ENCODE measurements around the gene FLT3.
"Not testable (repeated sequence)": the region's sequence is repeated elsewhere in the genome, so short reads cannot be mapped to it uniquely, and the experiment has no call there.

FLT3 gene

GRCh38 chr13:28099396-28100149 is 803 bp downstream of the FLT3 start:
- DNase-seq = no peak

GRCh38 chr13:28097503-28097902 is 2.9 kb downstream of the FLT3 start:
- DNase-seq = no peak

GRCh38 chr13:28094306-28094705 is 6.1 kb downstream of the FLT3 start:
- no peak for DNase-seq

GRCh38 chr13:28093881-28094280 is 6.5 kb downstream of the FLT3 start:
- DNase-seq = no peak

GRCh38 chr13:28092431-28092830 is 7.9 kb downstream of the FLT3 start:
- DNase-seq = no peak

GRCh38 chr13:28089065-28089464 is 11.3 kb downstream of the FLT3 start:
- DNase-seq = no peak

- not testable (repeated sequence) for DNase-seq
Observed at GRCh38 chr13:28077820-28078219, 22.6 kb downstream of the FLT3 start.

- no peak for DNase-seq
Observed at GRCh38 chr13:28077231-28077630, 23.1 kb downstream of the FLT3 start.

GRCh38 chr13:28071424-28071823 is 29.0 kb downstream of the FLT3 start:
- DNase-seq = no peak

- no peak for DNase-seq
Observed at GRCh38 chr13:28067491-28067890, 32.9 kb downstream of the FLT3 start.

GRCh38 chr13:28058866-28059613 is 41.3 kb downstream of the FLT3 start:
- no peak for DNase-seq

- no peak for DNase-seq
Observed at GRCh38 chr13:28056970-28057712, 43.2 kb downstream of the FLT3 start.

- DNase-seq = no peak
Observed at GRCh38 chr13:28056426-28056825, 44.0 kb downstream of the FLT3 start.

- no peak for DNase-seq
Observed at GRCh38 chr13:28055357-28055756, 45.0 kb downstream of the FLT3 start.

- no peak for DNase-seq
Observed at GRCh38 chr13:28052945-28053344, 47.4 kb downstream of the FLT3 start.

- no peak for DNase-seq
Observed at GRCh38 chr13:28049880-28050875, 50.2 kb downstream of the FLT3 start.

GRCh38 chr13:28049215-28049614 is 51.2 kb downstream of the FLT3 start:
- DNase-seq = no peak

GRCh38 chr13:28048768-28049167 is 51.6 kb downstream of the FLT3 start:
- no peak for DNase-seq

- peak; percentile 8 for DNase-seq
Observed at GRCh38 chr13:28047757-28048388, 52.5 kb downstream of the FLT3 start.

GRCh38 chr13:28046981-28047380 is 53.4 kb downstream of the FLT3 start:
- DNase-seq = no peak

- DNase-seq = no peak
Observed at GRCh38 chr13:28045861-28046260, 54.5 kb downstream of the FLT3 start.

- no peak for DNase-seq
Observed at GRCh38 chr13:28044608-28045007, 55.8 kb downstream of the FLT3 start.
